ENCODE measurements around the gene MAL. TPM values are rescaled to one million over a fixed set of nuclear protein-coding genes. Genes with fewer than 3 reads are reported as not detected.

Gene MAL
- total RNA-seq, 4 donors from 2014 or later = 469 to 1,903 (median 516) TPM

- Histone ChIP-seq H3K27me3 (peaks cover 0 to 42% (median 0%) of the 10 kb centered on the region in 4 donors), H3K36me3 (no peaks in the 10 kb centered on the region), H3K9me3 (no peaks in the 10 kb centered on the region), H3K27ac (no peak overlapping the region), H3K4me3 (no peak overlapping the region), H3K4me1 (peaks cover 0 to 16% (median 0%) of the 10 kb centered on the region in 3 donors)
- intact Hi-C loops (cut with DNase I) = no loop called here
- 82 to 94% methylated on average over 2 of the region's 2 CpGs for WGBS, 2 donors
- DNase-seq = no peak
- TF ChIP-seq, protein P1, sequence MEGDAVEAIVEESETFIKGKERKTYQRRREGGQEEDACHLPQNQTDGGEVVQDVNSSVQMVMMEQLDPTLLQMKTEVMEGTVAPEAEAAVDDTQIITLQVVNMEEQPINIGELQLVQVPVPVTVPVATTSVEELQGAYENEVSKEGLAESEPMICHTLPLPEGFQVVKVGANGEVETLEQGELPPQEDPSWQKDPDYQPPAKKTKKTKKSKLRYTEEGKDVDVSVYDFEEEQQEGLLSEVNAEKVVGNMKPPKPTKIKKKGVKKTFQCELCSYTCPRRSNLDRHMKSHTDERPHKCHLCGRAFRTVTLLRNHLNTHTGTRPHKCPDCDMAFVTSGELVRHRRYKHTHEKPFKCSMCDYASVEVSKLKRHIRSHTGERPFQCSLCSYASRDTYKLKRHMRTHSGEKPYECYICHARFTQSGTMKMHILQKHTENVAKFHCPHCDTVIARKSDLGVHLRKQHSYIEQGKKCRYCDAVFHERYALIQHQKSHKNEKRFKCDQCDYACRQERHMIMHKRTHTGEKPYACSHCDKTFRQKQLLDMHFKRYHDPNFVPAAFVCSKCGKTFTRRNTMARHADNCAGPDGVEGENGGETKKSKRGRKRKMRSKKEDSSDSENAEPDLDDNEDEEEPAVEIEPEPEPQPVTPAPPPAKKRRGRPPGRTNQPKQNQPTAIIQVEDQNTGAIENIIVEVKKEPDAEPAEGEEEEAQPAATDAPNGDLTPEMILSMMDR (IDR thresholded peaks at IDR 0.05) = no peak
- TF ChIP-seq POLR2A (IDR thresholded peaks at IDR 0.05) = no peak
Observed at GRCh38 chr2:95001701-95002100, 23.8 kb upstream of the MAL start.

- WGBS, 2 donors = 64 to 78% methylated on average over 5 of the region's 5 CpGs
- no peak for TF ChIP-seq POLR2A (IDR thresholded peaks at IDR 0.05)
- TF ChIP-seq, protein P1 (IDR thresholded peaks at IDR 0.05) = no peak
- Histone ChIP-seq H3K4me1 (peaks cover 0 to 13% (median 0%) of the 10 kb centered on the region in 3 donors), H3K9me3 (no peaks in the 10 kb centered on the region), H3K27me3 (peaks cover 0 to 34% (median 0%) of the 10 kb centered on the region in 4 donors), H3K27ac (no peak overlapping the region), H3K36me3 (no peaks in the 10 kb centered on the region), H3K4me3 (no peak overlapping the region)
- intact Hi-C loops (cut with DNase I) = no loop called here
- DNase-seq = no peak
Observed at GRCh38 chr2:95002498-95002897, 23.0 kb upstream of the MAL start.

DNA sequence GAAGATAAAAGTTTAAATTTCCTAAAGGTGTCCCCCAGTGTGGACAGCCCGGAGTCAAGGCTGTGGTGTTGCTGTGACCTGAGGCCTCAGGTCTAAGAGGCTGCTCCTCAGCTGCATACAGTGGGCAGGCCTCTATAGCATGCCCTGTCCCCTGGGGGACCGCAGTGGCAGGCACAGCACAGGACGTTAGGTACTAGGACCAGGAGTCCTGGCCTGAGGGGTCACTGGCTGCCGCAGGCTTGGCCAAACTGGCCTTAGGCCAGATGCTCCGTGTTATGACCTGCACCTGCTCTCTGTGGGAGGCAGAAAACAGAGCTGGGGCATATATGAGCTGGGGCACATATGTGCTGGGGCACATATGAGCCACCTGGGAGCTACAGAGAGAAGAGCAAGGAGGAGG is 21.2 kb upstream of the MAL start:
- intact Hi-C loops (cut with DNase I) = no loop called here

GRCh38 chr2:95004711-95005110 is 20.8 kb upstream of the MAL start:
- Histone ChIP-seq H3K4me1 (no peaks in the 10 kb centered on the region), H3K27me3 (peaks cover 0 to 12% (median 0%) of the 10 kb centered on the region in 4 donors), H3K27ac (no peak overlapping the region), H3K36me3 (no peaks in the 10 kb centered on the region), H3K9me3 (no peaks in the 10 kb centered on the region), H3K4me3 (no peak overlapping the region)
- intact Hi-C loops (cut with DNase I) = no loop called here
- 60 to 62% methylated on average over 6 to 8 of the region's 8 CpGs for WGBS, 2 donors
- no peak for TF ChIP-seq POLR2A (IDR thresholded peaks at IDR 0.05)
- TF ChIP-seq, protein P1 (IDR thresholded peaks at IDR 0.05) = no peak
- no peak for DNase-seq

More for the DNA sequence above, 21.2 kb upstream of the MAL start:
- Histone ChIP-seq H3K4me3 (no peak overlapping the region), H3K36me3 (no peaks in the 10 kb centered on the region), H3K27ac (no peak overlapping the region), H3K9me3 (no peaks in the 10 kb centered on the region), H3K4me1 (no peaks in the 10 kb centered on the region), H3K27me3 (peaks cover 0 to 16% (median 0%) of the 10 kb centered on the region in 4 donors)
- DNase-seq = no peak
- TF ChIP-seq POLR2A (IDR thresholded peaks at IDR 0.05) = no peak
- 67% methylated on average over 1 of the region's 5 CpGs; no CpG with 5 or more reads in 1 of the 2 donors for WGBS, 2 donors

- Histone ChIP-seq H3K9me3 (no peaks in the 10 kb centered on the region), H3K27me3 (peaks cover 0 to 8% (median 0%) of the 10 kb centered on the region in 4 donors), H3K36me3 (no peaks in the 10 kb centered on the region), H3K27ac (no peak overlapping the region), H3K4me1 (no peaks in the 10 kb centered on the region), H3K4me3 (no peak overlapping the region)
- DNase-seq = no peak
- intact Hi-C loops (cut with DNase I) = no loop called here
- 20 to 51% methylated on average over 1 to 5 of the region's 9 CpGs for WGBS, 2 donors
- no peak for TF ChIP-seq POLR2A (IDR thresholded peaks at IDR 0.05)
- TF ChIP-seq, protein P1 (IDR thresholded peaks at IDR 0.05) = no peak
Observed at GRCh38 chr2:95005726-95006125, 19.8 kb upstream of the MAL start.

GRCh38 chr2:95006588-95006987 is 18.9 kb upstream of the MAL start:
- no peaks in the 10 kb centered on the region for H3K36me3 ChIP-seq
- no peak overlapping the region for H3K4me3 ChIP-seq
- no peak for TF ChIP-seq POLR2A (IDR thresholded peaks at IDR 0.05)
- TF ChIP-seq, protein P1 (IDR thresholded peaks at IDR 0.05) = no peak
- intact Hi-C loops (cut with DNase I) = no loop called here
- H3K4me1 ChIP-seq = no peaks in the 10 kb centered on the region
- H3K27me3 ChIP-seq = peaks cover 0 to 8% (median 0%) of the 10 kb centered on the region in 4 donors
- DNase-seq = no peak
- H3K9me3 ChIP-seq = no peaks in the 10 kb centered on the region
- H3K27ac ChIP-seq = no peak overlapping the region
- WGBS, 2 donors = 49 to 76% methylated on average over 3 to 5 of the region's 7 CpGs

Measured in esophagus squamous epithelium (tissue), 5 donors.